Stomach (tissue), 4 donors: ENCODE data around the gene IL12RB2.

Experiments
- POLR2A ChIP-seq, 4 donors: fragments of 450-650 bp; IDR thresholded peaks; one replicate each; pipeline ENCODE4 v1.6.1; 2016; ENCODE audit warnings: antibody characterized with exemption in 4 of 4, control low read depth in 2 of 4, mild to moderate bottlenecking in 1 of 4, moderate library complexity in 1 of 4
- TF ChIP-seq, protein P1 (sequence below), 7 experiments: fragments of 450-650 bp in 4 of 7; fragments of 200-600 bp in 3 of 7; sonication (generic) in 3 of 7; IDR thresholded peaks; one replicate each; pipeline ENCODE4 v1.5.1; 2016 to 2019; ENCODE audit warnings: antibody characterized with exemption in 7 of 7, control low read depth in 2 of 7, mild to moderate bottlenecking in 1 of 7

DNA sequence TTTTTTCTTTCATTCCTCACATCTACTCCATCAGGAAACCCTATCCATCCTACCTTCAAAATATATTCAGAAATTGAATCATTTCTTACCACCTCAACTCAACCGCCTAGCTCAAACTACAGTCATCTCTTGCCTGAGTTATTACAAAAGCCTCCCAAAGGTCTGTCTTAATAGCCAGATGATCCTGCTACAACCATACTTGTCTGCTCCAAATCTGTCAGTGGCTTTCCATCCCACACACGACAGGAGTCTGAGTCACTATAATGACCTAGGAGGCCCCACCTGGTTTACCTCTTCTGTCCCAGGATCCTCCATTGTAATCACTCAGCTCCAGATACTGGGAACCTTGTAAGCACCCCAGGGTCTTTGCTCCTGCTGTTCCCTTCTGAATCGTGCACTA, 37.1 kb upstream of the IL12RB2 start:
- no peak for TF ChIP-seq POLR2A (IDR thresholded peaks at IDR 0.05)
- TF ChIP-seq, protein P1, sequence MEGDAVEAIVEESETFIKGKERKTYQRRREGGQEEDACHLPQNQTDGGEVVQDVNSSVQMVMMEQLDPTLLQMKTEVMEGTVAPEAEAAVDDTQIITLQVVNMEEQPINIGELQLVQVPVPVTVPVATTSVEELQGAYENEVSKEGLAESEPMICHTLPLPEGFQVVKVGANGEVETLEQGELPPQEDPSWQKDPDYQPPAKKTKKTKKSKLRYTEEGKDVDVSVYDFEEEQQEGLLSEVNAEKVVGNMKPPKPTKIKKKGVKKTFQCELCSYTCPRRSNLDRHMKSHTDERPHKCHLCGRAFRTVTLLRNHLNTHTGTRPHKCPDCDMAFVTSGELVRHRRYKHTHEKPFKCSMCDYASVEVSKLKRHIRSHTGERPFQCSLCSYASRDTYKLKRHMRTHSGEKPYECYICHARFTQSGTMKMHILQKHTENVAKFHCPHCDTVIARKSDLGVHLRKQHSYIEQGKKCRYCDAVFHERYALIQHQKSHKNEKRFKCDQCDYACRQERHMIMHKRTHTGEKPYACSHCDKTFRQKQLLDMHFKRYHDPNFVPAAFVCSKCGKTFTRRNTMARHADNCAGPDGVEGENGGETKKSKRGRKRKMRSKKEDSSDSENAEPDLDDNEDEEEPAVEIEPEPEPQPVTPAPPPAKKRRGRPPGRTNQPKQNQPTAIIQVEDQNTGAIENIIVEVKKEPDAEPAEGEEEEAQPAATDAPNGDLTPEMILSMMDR (IDR thresholded peaks at IDR 0.05): no peak
